Suppressor macrophage (primary cell): Measurements from ENCODE around the gene TMIE.

Experiments
- DNase-seq, 4 experiments: peaks; one replicate each; pipeline ENCODE4 v3.0.0-alpha.2; 2020 to 2022

TMIE gene

GRCh38 chr3:46709157-46709654 is 8.0 kb downstream of the TMIE start:
- DNase-seq, result no peak

- no peak for DNase-seq
Measured at GRCh38 chr3:46709721-46710120, 8.5 kb downstream of the TMIE start.

- DNase-seq, result no peak
Measured at GRCh38 chr3:46710229-46710628, 9.0 kb downstream of the TMIE start.

GRCh38 chr3:46710671-46711295 is 9.6 kb downstream of the TMIE start:
- no peak for DNase-seq

- peak; percentile 29 to 73 (median 60) for DNase-seq
Measured at GRCh38 chr3:46711305-46711704, 10.1 kb downstream of the TMIE start.

- no peak for DNase-seq
Measured at GRCh38 chr3:46711760-46712159, 10.6 kb downstream of the TMIE start.

- DNase-seq, result no peak
Measured at GRCh38 chr3:46712191-46713049, 11.2 kb downstream of the TMIE start.

GRCh38 chr3:46713050-46713897 is 12.1 kb downstream of the TMIE start:
- no peak for DNase-seq

GRCh38 chr3:46713898-46714552 is 12.8 kb downstream of the TMIE start:
- no peak for DNase-seq

GRCh38 chr3:46714728-46715506 is 13.7 kb downstream of the TMIE start:
- no peak for DNase-seq

GRCh38 chr3:46715507-46716175 is 14.4 kb downstream of the TMIE start:
- no peak for DNase-seq

- DNase-seq, result no peak
Measured at GRCh38 chr3:46716461-46717441, 15.6 kb downstream of the TMIE start.

- DNase-seq, result peak in 1 of 4 experiments; percentile 45
Measured at GRCh38 chr3:46717447-46718231, 16.4 kb downstream of the TMIE start, which contains the start of gene PRSS50. TSS of gene PRSS50 (minus strand) at chr3:46717869. CDS start at chr3:46717824, 45 bp downstream.

- no peak for DNase-seq
Measured at GRCh38 chr3:46719044-46719565, 17.9 kb downstream of the TMIE start.

GRCh38 chr3:46719735-46720271 is 18.6 kb downstream of the TMIE start:
- no peak for DNase-seq

GRCh38 chr3:46721009-46721408 is 19.8 kb downstream of the TMIE start:
- no peak for DNase-seq

- DNase-seq, result no peak
Measured at GRCh38 chr3:46722443-46722842, 21.3 kb downstream of the TMIE start.

GRCh38 chr3:46724424-46724823 is 23.2 kb downstream of the TMIE start:
- no peak for DNase-seq
